K562 (cell line): ENCODE data around the gene PYGO2. TPM values are rescaled to one million over a fixed set of nuclear protein-coding genes. Genes with fewer than 3 reads are reported as not detected.
A peak's percentile ranks its signal among the peaks of the same experiment; 100 is the strongest.

Experiments
- ATF7 ChIP-seq: fragments of 450-650 bp; IDR thresholded peaks from 2 replicates; pipeline ENCODE4 v1.7.1; 2014; ENCODE audit warnings: mild to moderate bottlenecking, moderate library complexity
- EP300 ChIP-seq: IDR thresholded peaks from 2 replicates; pipeline ENCODE4 v1.6.1; 2012; ENCODE audit warnings: low read length, improper control_type of control experiment
- GTF2A2 ChIP-seq: IDR thresholded peaks from 2 replicates; pipeline ENCODE4 v1.6.1; 2016; ENCODE audit warnings: mild to moderate bottlenecking, missing genetic modification characterization, missing compliant biosample characterization
- ZBTB49 ChIP-seq: sonication (generic); formaldehyde crosslinking; IDR thresholded peaks from 2 replicates; pipeline ENCODE4 v1.8.0; 2022; ENCODE audit warnings: missing genetic modification reagents, mild to moderate bottlenecking, borderline replicate concordance
- ZNF512 ChIP-seq: IDR thresholded peaks from 2 replicates; pipeline ENCODE4 v1.6.1; 2016; ENCODE audit warnings: missing genetic modification characterization, missing compliant biosample characterization
- polyA plus RNA-seq, 8 experiments: library from polyadenylated mRNA; depleted of rRNA in 4 of 8; stranded (reverse) in 5 of 8; unstranded in 3 of 8; fragments of >200 nt; fragmentation: Nextera tagmentation in 2 of 8; fragmentation: Illumina TruSeq in 1 of 8; extraction: Ambion mirVana in 2 of 8; extraction: Trizol in 1 of 8; gene quantifications; 2 replicates each; pipeline versions ENCODE4 v1.2.1 to v1.2.3, GENCODE V29; 2011 to 2014; ENCODE audit warnings: inconsistent platforms in 1 of 8, missing spikeins in 1 of 8
- total RNA-seq, 7 experiments: library from RNA; depleted of rRNA in 6 of 7; stranded (reverse); fragments of >200 nt in 6 of 7; fragmentation: Illumina TruSeq in 2 of 7; extraction: Trizol in 2 of 7; gene quantifications; 2 replicates each; pipeline versions ENCODE4 v1.2.1 to v1.2.3, GENCODE V29; 2011 to 2021; ENCODE audit warnings: low replicate concordance in 1 of 7
- TF ChIP-seq, protein P1 (sequence below), 2 experiments: fragments of 450-650 bp in 1 of 2; sonication (generic) in 1 of 2; formaldehyde crosslinking in 1 of 2; IDR thresholded peaks; 2 replicates each; pipeline versions ENCODE4 v1.7.1 to v1.9.0; 2016 to 2022; ENCODE audit warnings: inconsistent platforms in 1 of 2, mild to moderate bottlenecking in 1 of 2, missing genetic modification reagents in 1 of 2
- TF ChIP-seq, protein P2 (sequence below): fragments of 200-800 bp; sonication (Bioruptor generic); IDR thresholded peaks from 2 replicates; pipeline ENCODE4 v1.6.1; 2017; ENCODE audit warnings: missing genetic modification characterization, missing compliant biosample characterization
- TF ChIP-seq, protein P3 (sequence below): fragments of 450-650 bp; formaldehyde crosslinking; IDR thresholded peaks from 2 replicates; pipeline ENCODE4 v1.4.0; 2020; ENCODE audit warnings: mild to moderate bottlenecking
- TF ChIP-seq, protein P4 (sequence below), 2 experiments: fragments of 450-650 bp; conservative IDR thresholded peaks; 2 replicates each; pipeline ENCODE4 v1.6.1; 2017; ENCODE audit warnings: mild to moderate bottlenecking in 2 of 2, moderate library complexity in 2 of 2

The PYGO2 gene
- total and polyA plus RNA-seq, 9 of the 15 experiments (the other 6 are each of a cell fraction or from before 2014, with no cell fraction given): 8.3 to 36.2 (median 18.2) TPM

DNA sequence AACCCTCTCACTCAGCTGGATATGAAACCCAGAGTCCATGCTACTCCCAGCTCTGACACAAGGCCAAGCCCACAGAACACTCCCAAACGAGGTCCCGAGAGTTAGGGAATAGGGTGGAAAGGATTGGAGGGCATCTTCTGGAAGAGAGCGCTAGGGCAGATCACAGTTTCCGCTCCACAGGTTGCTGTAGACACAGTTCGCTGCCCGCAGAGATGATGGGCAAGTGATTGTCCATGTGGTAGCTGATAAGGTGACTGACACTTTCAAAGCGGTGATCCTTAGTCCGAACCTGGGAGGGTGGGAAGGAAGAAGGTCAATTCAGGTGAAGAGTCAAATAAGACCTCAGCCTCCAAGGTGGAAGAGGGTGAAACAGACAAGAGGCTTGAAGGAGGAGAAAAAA is 2.1 kb upstream of the PYGO2 start (continued):
- TF ChIP-seq, protein P1, sequence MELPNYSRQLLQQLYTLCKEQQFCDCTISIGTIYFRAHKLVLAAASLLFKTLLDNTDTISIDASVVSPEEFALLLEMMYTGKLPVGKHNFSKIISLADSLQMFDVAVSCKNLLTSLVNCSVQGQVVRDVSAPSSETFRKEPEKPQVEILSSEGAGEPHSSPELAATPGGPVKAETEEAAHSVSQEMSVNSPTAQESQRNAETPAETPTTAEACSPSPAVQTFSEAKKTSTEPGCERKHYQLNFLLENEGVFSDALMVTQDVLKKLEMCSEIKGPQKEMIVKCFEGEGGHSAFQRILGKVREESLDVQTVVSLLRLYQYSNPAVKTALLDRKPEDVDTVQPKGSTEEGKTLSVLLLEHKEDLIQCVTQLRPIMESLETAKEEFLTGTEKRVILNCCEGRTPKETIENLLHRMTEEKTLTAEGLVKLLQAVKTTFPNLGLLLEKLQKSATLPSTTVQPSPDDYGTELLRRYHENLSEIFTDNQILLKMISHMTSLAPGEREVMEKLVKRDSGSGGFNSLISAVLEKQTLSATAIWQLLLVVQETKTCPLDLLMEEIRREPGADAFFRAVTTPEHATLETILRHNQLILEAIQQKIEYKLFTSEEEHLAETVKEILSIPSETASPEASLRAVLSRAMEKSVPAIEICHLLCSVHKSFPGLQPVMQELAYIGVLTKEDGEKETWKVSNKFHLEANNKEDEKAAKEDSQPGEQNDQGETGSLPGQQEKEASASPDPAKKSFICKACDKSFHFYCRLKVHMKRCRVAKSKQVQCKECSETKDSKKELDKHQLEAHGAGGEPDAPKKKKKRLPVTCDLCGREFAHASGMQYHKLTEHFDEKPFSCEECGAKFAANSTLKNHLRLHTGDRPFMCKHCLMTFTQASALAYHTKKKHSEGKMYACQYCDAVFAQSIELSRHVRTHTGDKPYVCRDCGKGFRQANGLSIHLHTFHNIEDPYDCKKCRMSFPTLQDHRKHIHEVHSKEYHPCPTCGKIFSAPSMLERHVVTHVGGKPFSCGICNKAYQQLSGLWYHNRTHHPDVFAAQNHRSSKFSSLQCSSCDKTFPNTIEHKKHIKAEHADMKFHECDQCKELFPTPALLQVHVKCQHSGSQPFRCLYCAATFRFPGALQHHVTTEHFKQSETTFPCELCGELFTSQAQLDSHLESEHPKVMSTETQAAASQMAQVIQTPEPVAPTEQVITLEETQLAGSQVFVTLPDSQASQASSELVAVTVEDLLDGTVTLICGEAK (IDR thresholded peaks at IDR 0.05): no peak
- TF ChIP-seq, protein P1 (CRISPR knock-in tag; IDR thresholded peaks at IDR 0.05): no peak
- TF ChIP-seq ATF7: no peak
- TF ChIP-seq, protein P2, sequence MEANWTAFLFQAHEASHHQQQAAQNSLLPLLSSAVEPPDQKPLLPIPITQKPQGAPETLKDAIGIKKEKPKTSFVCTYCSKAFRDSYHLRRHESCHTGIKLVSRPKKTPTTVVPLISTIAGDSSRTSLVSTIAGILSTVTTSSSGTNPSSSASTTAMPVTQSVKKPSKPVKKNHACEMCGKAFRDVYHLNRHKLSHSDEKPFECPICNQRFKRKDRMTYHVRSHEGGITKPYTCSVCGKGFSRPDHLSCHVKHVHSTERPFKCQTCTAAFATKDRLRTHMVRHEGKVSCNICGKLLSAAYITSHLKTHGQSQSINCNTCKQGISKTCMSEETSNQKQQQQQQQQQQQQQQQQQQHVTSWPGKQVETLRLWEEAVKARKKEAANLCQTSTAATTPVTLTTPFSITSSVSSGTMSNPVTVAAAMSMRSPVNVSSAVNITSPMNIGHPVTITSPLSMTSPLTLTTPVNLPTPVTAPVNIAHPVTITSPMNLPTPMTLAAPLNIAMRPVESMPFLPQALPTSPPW (CRISPR knock-in tag): 0 out of 2 replicates have a peak, but pooled peaks have one; percentile 21
- no peak for TF ChIP-seq GTF2A2 (tag)
- TF ChIP-seq ZNF512 (tag): no peak
- TF ChIP-seq, protein P3, sequence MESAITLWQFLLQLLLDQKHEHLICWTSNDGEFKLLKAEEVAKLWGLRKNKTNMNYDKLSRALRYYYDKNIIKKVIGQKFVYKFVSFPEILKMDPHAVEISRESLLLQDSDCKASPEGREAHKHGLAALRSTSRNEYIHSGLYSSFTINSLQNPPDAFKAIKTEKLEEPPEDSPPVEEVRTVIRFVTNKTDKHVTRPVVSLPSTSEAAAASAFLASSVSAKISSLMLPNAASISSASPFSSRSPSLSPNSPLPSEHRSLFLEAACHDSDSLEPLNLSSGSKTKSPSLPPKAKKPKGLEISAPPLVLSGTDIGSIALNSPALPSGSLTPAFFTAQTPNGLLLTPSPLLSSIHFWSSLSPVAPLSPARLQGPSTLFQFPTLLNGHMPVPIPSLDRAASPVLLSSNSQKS (CRISPR knock-in tag): no peak
- TF ChIP-seq ZBTB49 (CRISPR knock-in tag): no peak
- TF ChIP-seq, protein P4, sequence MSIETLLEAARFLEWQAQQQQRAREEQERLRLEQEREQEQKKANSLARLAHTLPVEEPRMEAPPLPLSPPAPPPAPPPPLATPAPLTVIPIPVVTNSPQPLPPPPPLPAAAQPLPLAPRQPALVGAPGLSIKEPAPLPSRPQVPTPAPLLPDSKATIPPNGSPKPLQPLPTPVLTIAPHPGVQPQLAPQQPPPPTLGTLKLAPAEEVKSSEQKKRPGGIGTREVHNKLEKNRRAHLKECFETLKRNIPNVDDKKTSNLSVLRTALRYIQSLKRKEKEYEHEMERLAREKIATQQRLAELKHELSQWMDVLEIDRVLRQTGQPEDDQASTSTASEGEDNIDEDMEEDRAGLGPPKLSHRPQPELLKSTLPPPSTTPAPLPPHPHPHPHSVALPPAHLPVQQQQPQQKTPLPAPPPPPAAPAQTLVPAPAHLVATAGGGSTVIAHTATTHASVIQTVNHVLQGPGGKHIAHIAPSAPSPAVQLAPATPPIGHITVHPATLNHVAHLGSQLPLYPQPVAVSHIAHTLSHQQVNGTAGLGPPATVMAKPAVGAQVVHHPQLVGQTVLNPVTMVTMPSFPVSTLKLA (conservative IDR thresholded peaks at IDR 0.05): peak in 1 of 2 experiments; percentile 42; a peak in 2 of 4 replicates
- peak; percentile 46 for TF ChIP-seq EP300
